Endothelial cell of umbilical vein (primary cell): Measurements from ENCODE around the gene CLP1. TPM values are rescaled to one million over a fixed set of nuclear protein-coding genes. Genes with fewer than 3 reads are reported as not detected.

ENCODE experiments used
- BruUV-seq: library from RNA; stranded (reverse); fragments of 400-500 nt; replicated peaks from 2 replicates; lab custom pipeline; 2021; lab: Mats Ljungman, UMichigan
- CTCF ChIA-PET: fragments of 300-600, 350-600 bp; sonication (Branson Sonifier 250); formaldehyde crosslinking; loops from one replicate; lab custom pipeline; 2021; ENCODE audit warnings: antibody characterized with exemption, inconsistent platforms; lab: Charles Lee
- POLR2A ChIA-PET: fragments of 300-600, 350-600 bp; sonication (Branson Sonifier 250); formaldehyde crosslinking; loops from one replicate; lab custom pipeline; 2021; ENCODE audit warnings: antibody characterized with exemption, inconsistent platforms; lab: Charles Lee
- DNase-seq: peaks from one replicate; pipeline ENCODE4 v3.0.0-alpha.2; 2011; ENCODE audit warnings: low read depth, low spot score
- FAIRE-seq: peaks from 2 replicates; lab custom pipeline; 2011; peaks lifted over from hg19 to GRCh38; lab: Jason Lieb, UNC
- H2AFZ ChIP-seq: 2 replicates; pipeline ENCODE4 v1.6.0; 2012; ENCODE audit warnings: low read depth, low read length, control low read depth, inconsistent platforms
- H3K27ac ChIP-seq: 2 replicates; pipeline ENCODE4 v1.5.1; 2011; ENCODE audit warnings: low read depth, mild to moderate bottlenecking, control low read depth, low read length, moderate library complexity; ENCODE audit not compliant: insufficient read depth
- H3K27me3 ChIP-seq, 2 experiments: 2 replicates each; pipeline versions ENCODE4 v1.6.0 to v1.6.1; 2011; ENCODE audit warnings: low read length in 2 of 2, mixed read lengths in 1 of 2; ENCODE audit not compliant: control insufficient read depth in 2 of 2, insufficient read depth in 2 of 2
- H3K36me3 ChIP-seq, 2 experiments: 2 replicates in 1 of 2; 3 replicates in 1 of 2; pipeline ENCODE4 v1.5.1; 2011; ENCODE audit warnings: low read length in 2 of 2, mild to moderate bottlenecking in 1 of 2, moderate library complexity in 1 of 2; ENCODE audit not compliant: control insufficient read depth in 2 of 2, insufficient read depth in 2 of 2; ENCODE audit errors: extremely low read depth in 1 of 2
- H3K4me1 ChIP-seq: 3 replicates; pipeline ENCODE4 v1.5.1; 2011; ENCODE audit warnings: mild to moderate bottlenecking, low read length; ENCODE audit not compliant: control insufficient read depth, insufficient read depth; ENCODE audit errors: extremely low read depth
- H3K4me2 ChIP-seq: 2 replicates; pipeline ENCODE4 v1.6.1; 2011; ENCODE audit warnings: low read length, control low read depth, mixed read lengths; ENCODE audit not compliant: insufficient read depth
- H3K4me3 ChIP-seq, 3 experiments: fragments of 200-600 bp in 1 of 3; sonication (generic), shearing (Covaris generic) in 1 of 3; replicated peaks in 1 of 3; 2 replicates each; pipeline ENCODE4 v1.5.1; 2011 to 2016; ENCODE audit warnings: control low read depth in 3 of 3, low read length in 3 of 3, mild to moderate bottlenecking in 2 of 3, inconsistent platforms in 1 of 3, low read depth in 1 of 3, moderate library complexity in 1 of 3; ENCODE audit not compliant: insufficient read depth in 1 of 3
- H3K79me2 ChIP-seq: 2 replicates; pipeline ENCODE4 v1.6.0; 2012; ENCODE audit warnings: low read length, inconsistent platforms; ENCODE audit not compliant: control insufficient read depth, insufficient read depth
- H3K9ac ChIP-seq: replicated peaks from 2 replicates; pipeline ENCODE3; 2011; ENCODE audit warnings: low read length, control low read depth; ENCODE audit not compliant: insufficient read depth; ENCODE audit errors: extremely low read depth
- H3K9me1 ChIP-seq: replicated peaks from 3 replicates; pipeline ENCODE4 v1.6.0; 2011; ENCODE audit warnings: mild to moderate bottlenecking, low read length; ENCODE audit not compliant: control insufficient read depth, insufficient read depth; ENCODE audit errors: extremely low read depth
- H3K9me3 ChIP-seq: replicated peaks from 2 replicates; pipeline ENCODE4 v1.5.1; 2012; ENCODE audit warnings: low read length, inconsistent platforms; ENCODE audit not compliant: control insufficient read depth, insufficient read depth
- H4K20me1 ChIP-seq: replicated peaks from 2 replicates; pipeline ENCODE3; 2011; ENCODE audit warnings: mild to moderate bottlenecking, low read length; ENCODE audit not compliant: control insufficient read depth, insufficient read depth; ENCODE audit errors: extremely low read depth
- EZH2 ChIP-seq: IDR thresholded peaks from 2 replicates; pipeline ENCODE4 v1.6.1; 2012; ENCODE audit warnings: borderline replicate concordance, low read depth, mild to moderate bottlenecking, moderate library complexity, low read length, inconsistent platforms; ENCODE audit not compliant: severe bottlenecking
- FOS ChIP-seq: IDR thresholded peaks from 2 replicates; pipeline ENCODE4 v1.6.1; 2011; ENCODE audit warnings: mild to moderate bottlenecking, low read length, moderate library complexity, borderline replicate concordance; ENCODE audit not compliant: insufficient read depth
- JUN ChIP-seq: IDR thresholded peaks from 2 replicates; pipeline ENCODE4 v1.6.1; 2011; ENCODE audit warnings: borderline replicate concordance, low read depth; ENCODE audit not compliant: insufficient read length, insufficient read depth
- POLR2A ChIP-seq: IDR thresholded peaks from 2 replicates; pipeline ENCODE4 v1.6.1; 2012; ENCODE audit warnings: low read depth, mild to moderate bottlenecking, control low read depth, low read length
- dilution Hi-C: fragments of 300-500 bp; cut with MboI; formaldehyde crosslinking; loops from one replicate; pipeline ENCODE4 v1.15.0; 2019; ENCODE audit warnings: low sequenced_read_pairs; ENCODE audit not compliant: extremely low pct_ligation_motif_present
- intact Hi-C: fragments of 100-400 bp; cut with micrococcal nuclease; formaldehyde crosslinking; loops from one replicate; pipeline ENCODE4 v1.10.0; 2022
- polyA plus RNA-seq, 4 experiments: library from polyadenylated mRNA; depleted of rRNA in 3 of 4; stranded (reverse) in 3 of 4; unstranded in 1 of 4; fragments of >200 nt; gene quantifications; 2 replicates each; pipeline versions ENCODE4 v1.2.1 to v1.2.3, GENCODE V29; 2011 to 2012; ENCODE audit warnings: missing spikeins in 1 of 4
- total RNA-seq: library from RNA; stranded (reverse); gene quantifications from 2 replicates; pipeline ENCODE4 v1.2.3, GENCODE V29; 2021
- TF ChIP-seq, protein P1 (sequence below), 2 donors: IDR thresholded peaks; 1 replicate in 1 of 2; 2 replicates in 1 of 2; pipeline ENCODE4 v1.5.1; 2011; ENCODE audit warnings: low read length in 2 of 2, mild to moderate bottlenecking in 2 of 2, moderate library complexity in 2 of 2, control low read depth in 1 of 2, inconsistent platforms in 1 of 2, low read depth in 1 of 2; ENCODE audit not compliant: insufficient read depth in 1 of 2; ENCODE audit errors: extremely low read depth in 1 of 2

The CLP1 gene
- total and polyA plus RNA-seq, 2 donors (not counting 3 experiments of a cell fraction or from before 2014, with no cell fraction given): 17.9 to 20.8 TPM

DNA sequence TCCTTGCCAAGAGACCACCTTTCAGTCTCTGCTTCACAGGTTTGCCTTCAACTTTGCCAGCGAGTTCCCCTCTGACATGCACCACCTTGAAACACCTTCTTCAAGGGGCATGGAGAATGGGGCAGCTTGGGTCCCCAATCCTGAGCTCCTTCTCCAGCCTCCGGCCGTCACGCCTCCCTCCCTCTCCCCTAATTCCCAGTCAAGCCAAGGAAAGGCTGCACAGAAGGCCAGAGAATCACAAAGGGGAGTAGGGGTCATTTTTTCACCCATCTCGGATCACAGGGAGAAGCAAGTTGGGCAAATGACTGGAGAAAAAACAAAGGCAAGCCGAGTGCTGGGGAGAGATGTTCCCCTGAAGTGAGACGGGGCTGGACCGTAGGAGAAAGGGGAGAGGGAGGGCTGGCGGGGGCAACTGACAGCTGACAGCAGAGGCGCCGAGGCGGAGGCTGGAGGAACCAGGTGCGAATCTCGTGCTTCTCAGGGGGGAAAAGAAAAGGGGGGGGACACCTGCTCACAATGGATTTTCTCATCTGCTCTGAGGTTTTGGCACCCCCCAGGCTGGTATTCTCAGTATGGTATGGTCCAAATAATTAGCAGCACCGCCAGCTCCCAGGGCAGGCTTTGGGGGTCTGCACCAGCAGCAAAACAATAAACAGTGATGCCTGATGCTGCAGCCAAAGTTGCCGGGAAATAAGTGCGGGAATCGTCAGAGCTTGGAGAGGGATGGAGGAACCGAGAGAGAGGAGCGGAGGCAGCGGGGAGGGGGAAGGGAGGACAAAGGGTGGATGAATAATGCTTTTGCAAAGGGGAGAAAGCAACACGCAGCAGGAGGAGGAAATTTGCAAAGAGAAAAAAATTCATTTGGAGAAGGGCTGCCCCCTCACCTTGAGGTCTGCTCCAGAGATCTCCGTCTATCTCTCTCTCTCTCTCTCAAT, 8.5 kb upstream of the CLP1 start:
- Histone ChIP-seq H3K27ac (no peak overlapping the region), H4K20me1 (no peaks in the 10 kb centered on the region), H3K27me3 (peaks cover 40 to 54% of the 10 kb centered on the region in 2 experiments), H3K4me2 (no peak overlapping the region), H3K9ac (no peak overlapping the region), H3K36me3 (no peaks in the 10 kb centered on the region), H3K9me3 (no peaks in the 10 kb centered on the region), H3K4me3 (peak overlapping the region in 1 of 3 experiments; percentile 9), H2AFZ (no peak overlapping the region), H3K79me2 (no peaks in the 10 kb centered on the region), H3K9me1 (no peaks in the 10 kb centered on the region), H3K4me1 (peaks cover 3% of the 10 kb centered on the region)
- peak; percentile 4 for FAIRE-seq
- BruUV-seq: no TSS peak
- peak; percentile 76 for TF ChIP-seq EZH2
- no peak for TF ChIP-seq JUN
- ChIA-PET CTCF (interaction anchor here (0.8 to 1.3 kb wide), 2 partner anchors 80 to 152 kb away, joined by 3 to 8 read pairs; no protein-coding TSS in a partner anchor), POLR2A (interaction anchor here (0.6 kb wide), 1 partner anchor 98 kb away, joined by 3 read pairs; no protein-coding TSS in a partner anchor)
- dilution Hi-C loops: no loop called here
- DNase-seq: no peak
- intact Hi-C loops: loop anchor here (5.0 kb wide), 1 partner anchor 322 kb away; no protein-coding TSS in a partner anchor

DNA sequence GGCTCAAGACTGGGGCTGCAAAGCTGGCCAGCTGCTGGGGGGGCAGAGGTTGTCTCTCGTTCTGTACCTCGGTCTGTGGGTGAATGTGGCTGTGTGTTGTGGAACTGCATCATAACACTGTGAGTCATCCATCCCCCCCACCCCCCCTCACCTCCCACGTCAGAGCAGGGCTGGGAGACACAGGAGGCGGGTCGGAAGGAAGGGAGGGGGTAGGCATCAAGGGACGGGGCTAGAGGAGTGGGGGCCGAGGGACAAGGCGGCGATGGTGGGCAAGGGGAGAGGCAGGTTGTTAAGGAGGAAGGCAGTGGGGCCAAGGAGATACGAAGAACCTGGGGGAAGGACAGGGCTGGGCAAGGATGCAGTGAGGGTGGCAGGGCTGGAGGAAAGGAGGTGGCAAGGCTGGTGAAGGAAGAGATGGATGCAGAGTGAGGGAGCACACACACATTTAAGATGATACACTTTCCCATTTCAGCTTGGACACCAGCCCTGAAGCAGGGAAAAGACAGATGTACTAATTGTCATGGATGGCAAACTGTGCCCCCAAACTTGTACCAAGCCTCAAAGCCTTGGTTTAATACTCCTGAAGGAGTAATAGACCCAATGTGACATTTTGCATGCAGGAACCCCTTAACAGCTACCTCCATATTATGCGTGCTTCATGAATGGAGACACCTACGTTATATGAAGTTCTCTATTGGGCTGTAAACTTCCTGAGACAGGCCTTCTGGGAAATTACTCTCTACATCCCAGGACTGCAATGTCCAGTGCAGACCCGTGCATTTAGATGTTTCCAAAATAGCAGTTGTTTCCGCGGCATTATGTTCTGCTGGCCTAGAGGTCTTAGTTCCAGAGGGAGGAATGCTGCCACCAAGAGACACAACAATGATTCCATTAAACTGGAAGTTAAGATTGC, 7.5 kb upstream of the CLP1 start, which contains the start of gene YPEL4:
YPEL4 (minus strand) TSS at position 87 of the 913 bp plus-strand sequence. CDS start 2,805 bp downstream, outside the sequence.
- dilution Hi-C loops: no loop called here
- Histone ChIP-seq H3K79me2 (no peaks in the 10 kb centered on the region), H3K9me3 (no peaks in the 10 kb centered on the region), H2AFZ (no peak within 1 kb of the TSS), H3K9ac (no peak within 1 kb of the TSS), H3K4me1 (peaks cover 3% of the 10 kb centered on the region), H3K27ac (no peak within 1 kb of the TSS), H3K4me3 (peak within 1 kb of the TSS in 1 of 3 experiments; percentile 9), H3K27me3 (peaks cover 40 to 54% of the 10 kb centered on the region in 2 experiments), H3K36me3 (no peaks in the 10 kb centered on the region), H3K9me1 (no peaks in the 10 kb centered on the region), H3K4me2 (no peak within 1 kb of the TSS), H4K20me1 (no peaks in the 10 kb centered on the region)
- no TSS peak for BruUV-seq
- CTCF ChIA-PET: no interaction called here
- peak; percentile 30 for TF ChIP-seq POLR2A
- peak; percentile 21 for TF ChIP-seq FOS
- TF ChIP-seq JUN: peak; percentile 5
- TF ChIP-seq, protein P1, sequence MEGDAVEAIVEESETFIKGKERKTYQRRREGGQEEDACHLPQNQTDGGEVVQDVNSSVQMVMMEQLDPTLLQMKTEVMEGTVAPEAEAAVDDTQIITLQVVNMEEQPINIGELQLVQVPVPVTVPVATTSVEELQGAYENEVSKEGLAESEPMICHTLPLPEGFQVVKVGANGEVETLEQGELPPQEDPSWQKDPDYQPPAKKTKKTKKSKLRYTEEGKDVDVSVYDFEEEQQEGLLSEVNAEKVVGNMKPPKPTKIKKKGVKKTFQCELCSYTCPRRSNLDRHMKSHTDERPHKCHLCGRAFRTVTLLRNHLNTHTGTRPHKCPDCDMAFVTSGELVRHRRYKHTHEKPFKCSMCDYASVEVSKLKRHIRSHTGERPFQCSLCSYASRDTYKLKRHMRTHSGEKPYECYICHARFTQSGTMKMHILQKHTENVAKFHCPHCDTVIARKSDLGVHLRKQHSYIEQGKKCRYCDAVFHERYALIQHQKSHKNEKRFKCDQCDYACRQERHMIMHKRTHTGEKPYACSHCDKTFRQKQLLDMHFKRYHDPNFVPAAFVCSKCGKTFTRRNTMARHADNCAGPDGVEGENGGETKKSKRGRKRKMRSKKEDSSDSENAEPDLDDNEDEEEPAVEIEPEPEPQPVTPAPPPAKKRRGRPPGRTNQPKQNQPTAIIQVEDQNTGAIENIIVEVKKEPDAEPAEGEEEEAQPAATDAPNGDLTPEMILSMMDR (IDR thresholded peaks at IDR 0.05; ENCODE audit: extremely low read depth in 1 of 2, insufficient read depth in 1 of 2, low read depth in 1 of 2, low read length in 2 of 2): no peak
- intact Hi-C loops: loop anchor here (5.0 kb wide), 1 partner anchor 323 kb away; no protein-coding TSS in a partner anchor
- FAIRE-seq (peak; percentile 71), DNase-seq (peak; percentile 67)
- POLR2A ChIA-PET: no interaction called here
